Progenitor cell of endocrine pancreas (in vitro differentiated cells): ENCODE measurements around the gene ESYT2. TPM values are rescaled to one million over a fixed set of nuclear protein-coding genes. Genes with fewer than 3 reads are reported as not detected.

ENCODE experiments used
- DNase-seq: peaks from one replicate; pipeline ENCODE4 v3.0.0; 2021; ENCODE audit warnings: low spot score; ENCODE audit not compliant: unreplicated experiment
- H3K27ac Mint-ChIP-seq: 2 replicates; pipeline ENCODE4 v1.8.0; 2021; ENCODE audit warnings: mild to moderate bottlenecking, moderate library complexity, mixed read lengths
- H3K27me3 Mint-ChIP-seq: 2 replicates; pipeline ENCODE4 v1.8.0; 2021; ENCODE audit warnings: mixed read lengths
- H3K36me3 Mint-ChIP-seq: 2 replicates; pipeline ENCODE4 v1.8.0; 2022; ENCODE audit warnings: mixed read lengths; ENCODE audit not compliant: insufficient read depth
- H3K4me1 Mint-ChIP-seq: 2 replicates; pipeline ENCODE4 v1.8.0; 2021; ENCODE audit warnings: low read depth, mixed read lengths
- H3K4me3 Mint-ChIP-seq: 2 replicates; pipeline ENCODE4 v1.8.0; 2021; ENCODE audit warnings: low read depth, mild to moderate bottlenecking, moderate library complexity, mixed read lengths
- H3K9me3 Mint-ChIP-seq: 2 replicates; pipeline ENCODE4 v1.8.0; 2021; ENCODE audit warnings: low read depth, mixed read lengths
- total RNA-seq: library from RNA; stranded (reverse); gene quantifications from 2 replicates; pipeline ENCODE4 v1.2.1, GENCODE V29; 2021
- TF ChIP-seq, protein P1 (sequence below): fragments of 200-600 bp; sonication (generic); IDR thresholded peaks from one replicate; pipeline ENCODE4 v1.5.0; 2021; ENCODE audit warnings: antibody characterized with exemption, mild to moderate bottlenecking; ENCODE audit not compliant: unreplicated experiment

ESYT2 gene
- total RNA-seq, 1 donor from 2014 or later, result 29.4 TPM

DNA sequence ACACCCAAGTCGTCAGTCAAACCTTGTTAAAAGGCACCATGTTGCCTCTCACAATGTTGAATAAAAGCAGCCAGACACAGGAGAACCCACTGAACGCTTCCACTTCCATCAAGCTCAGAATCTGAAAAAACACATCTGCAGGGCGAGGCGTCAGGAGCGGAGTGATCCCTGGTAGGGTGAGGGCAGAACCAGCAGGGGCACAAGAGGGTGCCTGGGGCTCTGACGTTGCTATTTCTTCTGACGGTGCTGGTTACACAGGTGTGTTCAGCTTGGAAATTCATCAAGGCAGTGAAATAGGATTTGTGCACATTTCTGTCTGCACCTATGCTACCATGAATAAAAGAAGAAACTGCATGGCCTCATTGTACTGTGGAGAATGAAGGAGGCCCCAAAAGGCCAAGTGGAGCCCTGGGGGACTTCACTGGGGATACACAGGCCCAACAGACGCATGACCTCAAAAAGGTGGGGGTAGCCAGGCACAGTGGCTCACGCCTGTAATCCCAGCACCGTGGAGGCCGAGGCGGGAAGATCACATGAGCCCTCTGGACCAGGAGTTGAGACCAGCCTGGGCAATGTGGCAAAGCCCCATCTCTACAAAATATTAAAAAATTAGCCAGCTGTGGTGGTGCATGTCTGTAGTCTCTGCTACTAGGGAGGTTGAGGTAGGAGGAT is 105.5 kb downstream of the ESYT2 start:
- no peaks in the 10 kb centered on the region for H3K36me3 Mint-ChIP-seq
- H3K4me1 Mint-ChIP-seq, result no peaks in the 10 kb centered on the region
- TF ChIP-seq, protein P1, sequence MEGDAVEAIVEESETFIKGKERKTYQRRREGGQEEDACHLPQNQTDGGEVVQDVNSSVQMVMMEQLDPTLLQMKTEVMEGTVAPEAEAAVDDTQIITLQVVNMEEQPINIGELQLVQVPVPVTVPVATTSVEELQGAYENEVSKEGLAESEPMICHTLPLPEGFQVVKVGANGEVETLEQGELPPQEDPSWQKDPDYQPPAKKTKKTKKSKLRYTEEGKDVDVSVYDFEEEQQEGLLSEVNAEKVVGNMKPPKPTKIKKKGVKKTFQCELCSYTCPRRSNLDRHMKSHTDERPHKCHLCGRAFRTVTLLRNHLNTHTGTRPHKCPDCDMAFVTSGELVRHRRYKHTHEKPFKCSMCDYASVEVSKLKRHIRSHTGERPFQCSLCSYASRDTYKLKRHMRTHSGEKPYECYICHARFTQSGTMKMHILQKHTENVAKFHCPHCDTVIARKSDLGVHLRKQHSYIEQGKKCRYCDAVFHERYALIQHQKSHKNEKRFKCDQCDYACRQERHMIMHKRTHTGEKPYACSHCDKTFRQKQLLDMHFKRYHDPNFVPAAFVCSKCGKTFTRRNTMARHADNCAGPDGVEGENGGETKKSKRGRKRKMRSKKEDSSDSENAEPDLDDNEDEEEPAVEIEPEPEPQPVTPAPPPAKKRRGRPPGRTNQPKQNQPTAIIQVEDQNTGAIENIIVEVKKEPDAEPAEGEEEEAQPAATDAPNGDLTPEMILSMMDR, result no peak
- no peak overlapping the region for H3K4me3 Mint-ChIP-seq
- H3K27me3 Mint-ChIP-seq, result peaks cover 10% of the 10 kb centered on the region
- no peaks in the 10 kb centered on the region for H3K9me3 Mint-ChIP-seq
- no peak for DNase-seq
- no peak overlapping the region for H3K27ac Mint-ChIP-seq

DNA sequence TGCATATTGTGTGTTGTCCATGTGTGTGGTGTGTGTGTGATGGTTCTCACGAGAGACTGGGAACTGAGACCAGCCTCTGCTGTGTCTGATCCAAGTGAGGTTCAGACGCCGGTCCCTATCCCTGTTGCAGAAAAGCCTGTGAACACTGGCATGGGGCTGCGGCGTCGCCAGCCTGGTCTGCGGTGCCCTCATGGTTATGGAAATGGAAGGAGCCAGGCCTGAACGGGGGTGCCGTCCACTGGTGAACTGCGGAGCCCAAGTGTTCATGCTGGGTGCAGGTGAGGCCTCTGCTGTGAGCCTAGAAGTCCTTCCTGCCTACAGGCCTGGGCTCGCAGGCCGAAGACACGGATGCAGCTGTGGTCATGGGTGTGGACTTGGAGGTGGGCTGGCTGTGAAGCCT is 106.0 kb downstream of the ESYT2 start:
- H3K4me1 Mint-ChIP-seq, result no peaks in the 10 kb centered on the region
- no peak overlapping the region for H3K4me3 Mint-ChIP-seq
- H3K27ac Mint-ChIP-seq, result no peak overlapping the region
- no peaks in the 10 kb centered on the region for H3K9me3 Mint-ChIP-seq
- no peak for DNase-seq
- H3K36me3 Mint-ChIP-seq, result no peaks in the 10 kb centered on the region
- TF ChIP-seq, protein P1, result no peak
- H3K27me3 Mint-ChIP-seq, result peaks cover 15% of the 10 kb centered on the region

DNA sequence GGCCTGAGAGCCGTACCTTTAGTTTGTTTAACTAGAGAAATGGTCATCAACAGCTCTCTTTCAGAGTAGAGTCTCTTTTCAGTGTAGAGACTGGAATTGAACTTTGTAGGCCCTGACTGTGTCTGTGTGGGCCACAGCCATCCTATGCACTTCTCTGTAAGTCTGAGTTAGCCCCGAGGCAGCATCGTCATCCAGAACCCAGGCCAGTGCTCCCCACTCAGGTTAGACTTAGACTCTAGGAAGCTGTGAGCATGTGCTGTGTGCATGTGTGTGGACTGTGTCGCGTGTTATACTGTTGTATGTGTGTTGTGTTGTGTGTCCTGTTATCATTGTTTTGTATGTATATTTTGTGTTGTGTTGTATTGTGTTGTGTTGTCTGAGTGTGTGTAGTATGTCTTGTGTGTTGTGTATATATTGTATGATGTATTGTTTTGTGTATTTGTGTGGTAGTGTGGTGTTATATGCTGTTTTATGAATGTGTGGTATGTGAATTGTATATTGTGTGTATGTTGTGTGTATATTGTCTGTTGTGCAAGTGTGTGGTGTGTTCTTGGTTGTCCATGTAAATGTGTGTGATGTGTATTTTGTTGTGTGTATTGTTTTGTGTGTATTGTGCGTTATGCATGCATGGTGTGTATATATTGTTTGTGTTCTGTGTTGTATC is 106.6 kb downstream of the ESYT2 start:
- TF ChIP-seq, protein P1, result no peak
- no peaks in the 10 kb centered on the region for H3K9me3 Mint-ChIP-seq
- H3K4me1 Mint-ChIP-seq, result no peaks in the 10 kb centered on the region
- peaks cover 19% of the 10 kb centered on the region for H3K27me3 Mint-ChIP-seq
- no peaks in the 10 kb centered on the region for H3K36me3 Mint-ChIP-seq
- no peak overlapping the region for H3K4me3 Mint-ChIP-seq
- no peak overlapping the region for H3K27ac Mint-ChIP-seq
- no peak for DNase-seq

DNA sequence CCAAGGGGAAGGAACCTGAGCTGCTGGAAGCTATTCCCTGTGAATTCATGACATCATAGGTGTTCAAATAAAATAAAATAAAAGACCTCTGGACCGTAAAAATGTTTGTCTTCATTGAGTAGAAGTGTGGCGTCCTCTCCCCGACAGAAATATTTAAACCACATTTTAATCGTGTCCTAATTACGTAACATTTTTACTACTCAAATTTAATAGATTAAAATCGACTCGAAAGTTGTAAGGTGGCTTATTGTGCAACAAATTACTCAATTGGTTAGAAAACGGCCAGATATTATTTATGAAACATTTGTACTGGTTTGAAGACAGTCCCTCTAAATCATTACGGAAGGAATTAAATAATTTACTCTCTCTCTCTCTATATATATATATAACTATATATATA is 109.2 kb downstream of the ESYT2 start:
- H3K27me3 Mint-ChIP-seq, result peaks cover 35% of the 10 kb centered on the region
- H3K36me3 Mint-ChIP-seq, result no peaks in the 10 kb centered on the region
- no peaks in the 10 kb centered on the region for H3K4me1 Mint-ChIP-seq
- no peak overlapping the region for H3K4me3 Mint-ChIP-seq
- H3K27ac Mint-ChIP-seq, result no peak overlapping the region
- H3K9me3 Mint-ChIP-seq, result no peaks in the 10 kb centered on the region
- TF ChIP-seq, protein P1, result no peak
- DNase-seq, result no peak

DNA sequence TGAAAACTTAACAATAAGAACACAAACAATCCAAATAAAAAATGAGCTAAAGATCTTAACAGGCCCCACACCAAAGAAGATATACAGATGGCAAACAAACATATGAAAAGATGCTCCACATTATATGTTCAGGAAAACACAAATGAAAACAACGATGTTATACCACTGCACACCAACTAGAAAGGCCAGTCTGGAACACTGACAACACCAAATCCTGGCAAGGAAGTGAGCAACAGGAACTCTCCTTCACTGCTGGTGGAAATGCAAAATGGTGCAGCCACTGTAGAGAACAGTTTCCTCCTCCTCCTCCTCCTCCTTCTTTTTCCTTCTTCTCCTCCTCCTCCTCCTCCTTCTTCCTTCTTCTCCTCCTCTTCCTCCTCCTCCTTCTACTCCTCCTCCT is 112.5 kb downstream of the ESYT2 start:
- H3K27me3 Mint-ChIP-seq, result peaks cover 35% of the 10 kb centered on the region
- H3K36me3 Mint-ChIP-seq, result no peaks in the 10 kb centered on the region
- H3K27ac Mint-ChIP-seq, result no peak overlapping the region
- no peaks in the 10 kb centered on the region for H3K9me3 Mint-ChIP-seq
- TF ChIP-seq, protein P1, result no peak
- H3K4me1 Mint-ChIP-seq, result no peaks in the 10 kb centered on the region
- H3K4me3 Mint-ChIP-seq, result no peak overlapping the region
- DNase-seq, result no peak
